Sigmoid colon (tissue), 7 donors: ENCODE data around the gene LDLRAD4. TPM values are rescaled to one million over a fixed set of nuclear protein-coding genes. Genes with fewer than 3 reads are reported as not detected.

Experiments used
- DNase-seq: peaks from one replicate; pipeline ENCODE4 v3.0.0-alpha.2; 2019
- H3K27ac ChIP-seq, 4 donors: fragments of 200-600 bp; sonication (generic); one replicate each; pipeline ENCODE4 v1.5.1; 2016 to 2019; ENCODE audit warnings: mild to moderate bottlenecking in 1 of 4
- H3K27me3 ChIP-seq, 3 donors: fragments of 200-600 bp; sonication (generic); one replicate each; pipeline ENCODE4 v1.5.1; 2019; ENCODE audit warnings: mild to moderate bottlenecking in 1 of 3
- H3K36me3 ChIP-seq, 4 donors: fragments of 200-600 bp; sonication (generic); one replicate each; pipeline ENCODE4 v1.5.1; 2016 to 2019
- H3K4me1 ChIP-seq, 4 donors: fragments of 200-600 bp; sonication (generic); one replicate each; pipeline ENCODE4 v1.5.1; 2017 to 2019
- H3K4me3 ChIP-seq, 4 donors: fragments of 200-600 bp; sonication (generic); one replicate each; pipeline ENCODE4 v1.5.1; 2017 to 2019; ENCODE audit warnings: mild to moderate bottlenecking in 2 of 4, moderate library complexity in 1 of 4
- H3K9me3 ChIP-seq, 4 donors: fragments of 200-600 bp in 3 of 4; sonication (generic) in 3 of 4; one replicate each; pipeline versions ENCODE4 v1.5.1 to v1.6.1; 2013 to 2019
- EP300 ChIP-seq, 4 donors: sonication (generic); formaldehyde crosslinking; IDR thresholded peaks; one replicate each; pipeline ENCODE4 v1.6.1; 2017; ENCODE audit warnings: antibody characterized with exemption in 4 of 4
- POLR2A ChIP-seq, 2 donors: fragments of 450-650 bp; IDR thresholded peaks; one replicate each; pipeline ENCODE4 v1.6.1; 2016; ENCODE audit warnings: antibody characterized with exemption in 2 of 2, mild to moderate bottlenecking in 2 of 2, moderate library complexity in 2 of 2
- POLR2AphosphoS5 ChIP-seq, 4 donors: sonication (generic); formaldehyde crosslinking; IDR thresholded peaks; one replicate each; pipeline ENCODE4 v1.6.1; 2017; ENCODE audit warnings: antibody characterized with exemption in 4 of 4
- whole genome bisulfite sequencing, 2 donors: extraction: QIAGEN DNeasy Blood & Tissue Kit; methylation state at CpG; one replicate each; pipeline ENCODE4 v1.1.7; 2013; 5-methylcytosine and 5-hydroxymethylcytosine counted together
- intact Hi-C: fragments of 100-400 bp; cut with DNase I; formaldehyde crosslinking; loops from one replicate; pipeline ENCODE4 v1.15.1; 2023
- polyA plus RNA-seq, 3 donors: library from polyadenylated mRNA; stranded (reverse); fragments of 200-250 nt; gene quantifications; one replicate each; pipeline ENCODE4 v1.2.3, GENCODE V29; 2013
- total RNA-seq, 4 donors: library from RNA; depleted of rRNA; stranded (reverse); fragments of >200 nt; gene quantifications; one replicate each; pipeline ENCODE4 v1.1.0, GENCODE V29; 2016
- TF ChIP-seq, protein P1 (sequence below), 4 experiments: fragments of 450-650 bp in 3 of 4; fragments of 200-600 bp in 1 of 4; IDR thresholded peaks; one replicate each; pipeline ENCODE4 v1.5.1; 2016 to 2019; ENCODE audit warnings: antibody characterized with exemption in 4 of 4, mild to moderate bottlenecking in 3 of 4, moderate library complexity in 2 of 4
- donor health status: healthy with polysubstance abuse.
- donor health status: Bipolar disorder and iron deficiency.
- donor health status: healthy.

LDLRAD4 gene
- total and polyA plus RNA-seq, 7 donors = 1.2 to 28.2 (median 17.2) TPM

GRCh38 chr18:13517369-13517768 lies 298.8 kb downstream of the LDLRAD4 start:
- no peak for DNase-seq

DNA sequence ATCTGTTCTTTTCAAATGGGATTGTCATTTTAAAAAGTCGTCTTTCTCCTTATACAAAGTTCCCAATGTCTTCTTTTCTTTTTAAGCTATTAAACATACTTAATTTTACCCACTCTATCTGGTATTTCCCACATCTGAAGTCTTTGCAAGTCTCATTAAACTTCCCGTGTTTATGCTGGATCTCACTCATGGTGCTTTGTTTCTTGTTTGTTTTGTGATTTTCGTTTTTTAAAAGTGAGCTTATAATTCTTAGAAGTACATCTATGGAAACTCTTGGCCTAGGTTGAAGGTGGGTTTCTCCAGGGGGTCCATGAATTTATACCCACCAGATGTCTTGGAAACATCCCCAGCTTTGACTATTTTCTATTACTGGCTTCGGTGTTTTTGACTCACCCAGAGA lies 299.8 kb downstream of the LDLRAD4 start:
- intact Hi-C loops = no loop called here
- H3K27me3 ChIP-seq = no peaks in the 10 kb centered on the region
- no peak for TF ChIP-seq POLR2AphosphoS5 (IDR thresholded peaks at IDR 0.05)
- no peak for TF ChIP-seq EP300 (IDR thresholded peaks at IDR 0.05)
- TF ChIP-seq, protein P1, sequence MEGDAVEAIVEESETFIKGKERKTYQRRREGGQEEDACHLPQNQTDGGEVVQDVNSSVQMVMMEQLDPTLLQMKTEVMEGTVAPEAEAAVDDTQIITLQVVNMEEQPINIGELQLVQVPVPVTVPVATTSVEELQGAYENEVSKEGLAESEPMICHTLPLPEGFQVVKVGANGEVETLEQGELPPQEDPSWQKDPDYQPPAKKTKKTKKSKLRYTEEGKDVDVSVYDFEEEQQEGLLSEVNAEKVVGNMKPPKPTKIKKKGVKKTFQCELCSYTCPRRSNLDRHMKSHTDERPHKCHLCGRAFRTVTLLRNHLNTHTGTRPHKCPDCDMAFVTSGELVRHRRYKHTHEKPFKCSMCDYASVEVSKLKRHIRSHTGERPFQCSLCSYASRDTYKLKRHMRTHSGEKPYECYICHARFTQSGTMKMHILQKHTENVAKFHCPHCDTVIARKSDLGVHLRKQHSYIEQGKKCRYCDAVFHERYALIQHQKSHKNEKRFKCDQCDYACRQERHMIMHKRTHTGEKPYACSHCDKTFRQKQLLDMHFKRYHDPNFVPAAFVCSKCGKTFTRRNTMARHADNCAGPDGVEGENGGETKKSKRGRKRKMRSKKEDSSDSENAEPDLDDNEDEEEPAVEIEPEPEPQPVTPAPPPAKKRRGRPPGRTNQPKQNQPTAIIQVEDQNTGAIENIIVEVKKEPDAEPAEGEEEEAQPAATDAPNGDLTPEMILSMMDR (IDR thresholded peaks at IDR 0.05) = no peak
- TF ChIP-seq POLR2A (IDR thresholded peaks at IDR 0.05) = no peak
- WGBS, 2 donors = 79 to 95% methylated on average over 4 of the region's 4 CpGs
- no peaks in the 10 kb centered on the region for H3K36me3 ChIP-seq
- DNase-seq = no peak
- H3K27ac ChIP-seq = no peak overlapping the region
- no peak overlapping the region for H3K4me3 ChIP-seq
- H3K4me1 ChIP-seq = peaks cover 0 to 5% (median 0%) of the 10 kb centered on the region in 4 donors
- no peaks in the 10 kb centered on the region for H3K9me3 ChIP-seq

More at GRCh38 chr18:13517369-13517768, 298.8 kb downstream of the LDLRAD4 start:
- Histone ChIP-seq H3K27ac (no peak overlapping the region), H3K27me3 (no peaks in the 10 kb centered on the region), H3K9me3 (no peaks in the 10 kb centered on the region), H3K4me3 (no peak overlapping the region), H3K36me3 (no peaks in the 10 kb centered on the region), H3K4me1 (peaks cover 0 to 5% (median 0%) of the 10 kb centered on the region in 4 donors)
- TF ChIP-seq, protein P1 (IDR thresholded peaks at IDR 0.05) = no peak
- intact Hi-C loops = no loop called here
- WGBS, 2 donors = 89% methylated on average over 7 of the region's 7 CpGs

DNA sequence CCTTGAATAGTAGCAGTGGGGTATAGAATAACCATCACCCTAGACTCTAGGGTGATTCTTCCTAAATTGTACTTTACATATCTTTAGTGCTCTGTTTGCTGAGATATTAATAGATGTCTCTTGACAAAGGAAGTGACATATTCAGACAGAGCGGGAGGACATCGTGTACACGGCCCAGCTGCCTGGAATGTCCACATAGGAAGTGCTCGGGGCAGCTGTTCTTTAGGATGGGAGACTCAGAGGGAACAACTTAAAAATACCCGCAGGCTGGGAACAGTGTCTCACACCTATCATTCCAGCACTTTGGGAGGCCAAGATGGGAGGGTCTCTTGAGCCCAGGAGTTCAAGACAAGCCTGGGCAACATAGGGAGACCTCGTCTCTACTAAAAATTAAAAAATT lies 301.7 kb downstream of the LDLRAD4 start:
- 80 to 89% methylated on average over 6 of the region's 6 CpGs for WGBS, 2 donors
- Histone ChIP-seq H3K4me3 (no peak overlapping the region), H3K36me3 (no peaks in the 10 kb centered on the region), H3K27ac (peak overlapping the region in 3 of 4 donors; percentile 9 to 45 (median 27)), H3K27me3 (no peaks in the 10 kb centered on the region), H3K4me1 (peaks cover 0 to 5% (median 0%) of the 10 kb centered on the region in 4 donors), H3K9me3 (no peaks in the 10 kb centered on the region)
- DNase-seq = peak; percentile 81
- peak; percentile 9 to 62 (median 38) for TF ChIP-seq POLR2AphosphoS5 (IDR thresholded peaks at IDR 0.05)
- TF ChIP-seq, protein P1 (IDR thresholded peaks at IDR 0.05) = no peak
- peak; percentile 43 to 93 (median 68) for TF ChIP-seq EP300 (IDR thresholded peaks at IDR 0.05)
- intact Hi-C loops = no loop called here

DNA sequence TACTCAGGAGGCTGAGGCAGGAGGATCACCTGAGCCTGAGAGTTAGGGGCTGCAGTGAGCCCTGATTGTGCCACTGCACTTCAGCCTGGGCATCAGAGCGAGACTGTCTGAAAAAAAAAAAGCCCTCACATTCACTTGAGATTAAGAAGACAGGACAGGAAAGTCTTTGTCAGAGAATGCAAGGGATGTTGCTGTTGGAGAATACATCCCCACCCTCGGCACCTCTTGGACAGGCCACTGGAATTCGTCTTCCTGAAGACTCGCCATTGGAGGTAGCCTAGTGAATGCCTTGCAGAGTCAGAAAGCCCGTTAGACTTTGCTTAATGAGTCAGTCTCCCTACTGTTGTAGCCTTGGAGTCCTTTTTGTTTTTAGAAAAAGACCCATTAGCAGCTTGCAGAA lies 302.2 kb downstream of the LDLRAD4 start:
- WGBS, 2 donors = 95 to 96% methylated on average over 5 of the region's 5 CpGs
- H3K4me3 ChIP-seq = no peak overlapping the region
- TF ChIP-seq EP300 (IDR thresholded peaks at IDR 0.05) = no peak
- TF ChIP-seq, protein P1 (IDR thresholded peaks at IDR 0.05) = no peak
- TF ChIP-seq POLR2A (IDR thresholded peaks at IDR 0.05) = no peak
- no peak for TF ChIP-seq POLR2AphosphoS5 (IDR thresholded peaks at IDR 0.05)
- no peaks in the 10 kb centered on the region for H3K27me3 ChIP-seq
- no peak for DNase-seq
- intact Hi-C loops = no loop called here
- peaks cover 0 to 5% (median 0%) of the 10 kb centered on the region in 4 donors for H3K4me1 ChIP-seq
- H3K9me3 ChIP-seq = no peaks in the 10 kb centered on the region
- no peaks in the 10 kb centered on the region for H3K36me3 ChIP-seq
- H3K27ac ChIP-seq = peak overlapping the region in 3 of 4 donors; percentile 9 to 45 (median 27)

GRCh38 chr18:13521418-13521817 lies 302.9 kb downstream of the LDLRAD4 start:
- Histone ChIP-seq H3K9me3 (no peaks in the 10 kb centered on the region), H3K27me3 (no peaks in the 10 kb centered on the region), H3K27ac (no peak overlapping the region), H3K4me3 (no peak overlapping the region), H3K4me1 (peaks cover 0 to 5% (median 0%) of the 10 kb centered on the region in 4 donors), H3K36me3 (no peaks in the 10 kb centered on the region)
- TF ChIP-seq EP300 (IDR thresholded peaks at IDR 0.05) (no peak), POLR2A (IDR thresholded peaks at IDR 0.05) (no peak), POLR2AphosphoS5 (IDR thresholded peaks at IDR 0.05) (no peak)
- TF ChIP-seq, protein P1 (IDR thresholded peaks at IDR 0.05) = no peak
- WGBS, 2 donors = 93 to 95% methylated on average over 4 of the region's 4 CpGs
- no peak for DNase-seq
- intact Hi-C loops = no loop called here
